GM18858 (cell line): ENCODE measurements around the gene UPF3A.

ENCODE experiments used
- ATAC-seq: cut with Tn5 transposase; IDR thresholded peaks from one replicate; pipeline ENCODE4 v1.9.1; 2021; ENCODE audit not compliant: unreplicated experiment

The UPF3A gene

DNA sequence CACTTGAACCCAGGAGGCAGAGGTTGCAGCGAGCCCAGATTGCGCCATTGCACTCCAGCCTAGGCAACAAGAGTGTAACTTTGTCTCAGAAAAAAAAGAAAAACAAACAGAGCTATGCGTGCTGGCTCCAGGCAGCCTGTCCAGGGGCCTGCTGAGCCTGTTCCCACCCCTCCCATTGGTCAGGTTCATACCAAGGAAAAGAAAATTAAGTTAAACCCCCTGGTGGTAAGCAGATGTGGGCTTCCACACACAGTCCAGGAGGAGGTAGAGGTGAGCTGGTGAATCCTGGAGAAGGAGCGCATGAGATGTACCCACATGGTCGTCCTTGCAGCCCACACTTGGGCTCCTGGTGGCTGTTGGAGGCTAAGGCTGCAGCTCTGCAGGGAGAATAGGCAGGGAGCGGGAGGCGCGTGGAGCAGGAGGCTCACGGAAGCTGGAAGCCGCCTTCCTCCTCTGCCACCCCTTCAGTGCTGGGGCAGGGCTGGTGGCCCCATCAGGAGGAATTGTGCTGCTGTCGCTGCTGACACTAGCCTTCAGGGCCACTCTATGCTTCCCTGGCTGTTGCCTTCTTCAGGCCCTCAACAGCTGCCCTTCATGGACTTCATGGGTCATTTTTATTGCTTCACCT lies 22.4 kb downstream of the UPF3A start:
- ATAC-seq: no peak

DNA sequence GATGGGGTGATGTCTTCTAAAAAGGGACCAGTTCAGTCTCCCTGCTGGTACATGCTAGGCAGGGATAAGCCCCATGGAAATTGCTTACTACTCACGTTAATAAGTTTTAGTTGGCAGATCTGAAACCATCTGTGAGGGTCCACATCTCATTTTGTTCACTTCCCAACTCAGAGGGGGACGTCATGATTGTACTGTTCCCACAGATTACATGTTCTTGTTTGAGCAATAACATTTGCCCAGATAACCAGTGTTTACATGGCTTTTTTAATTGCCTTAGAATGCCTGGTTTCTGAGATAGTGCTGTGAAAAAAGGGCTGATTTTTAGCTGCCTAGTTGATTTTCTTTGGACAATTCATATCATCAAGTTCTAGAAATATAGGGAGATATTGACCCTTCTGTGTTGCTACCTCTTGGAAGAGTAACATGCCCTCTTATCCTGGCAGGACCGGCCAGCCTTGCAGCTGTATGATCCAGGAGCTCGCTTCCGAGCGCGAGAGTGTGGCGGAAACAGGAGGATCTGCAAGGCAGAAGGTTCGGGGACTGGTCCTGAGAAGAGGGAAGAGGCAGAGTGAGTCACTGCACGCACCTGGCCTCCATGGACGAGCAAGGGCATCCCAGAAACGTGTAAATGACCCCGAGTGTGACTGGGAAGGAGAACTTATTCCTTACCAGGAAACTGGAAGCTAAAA lies 23.1 kb downstream of the UPF3A start:
- ATAC-seq: no peak

DNA sequence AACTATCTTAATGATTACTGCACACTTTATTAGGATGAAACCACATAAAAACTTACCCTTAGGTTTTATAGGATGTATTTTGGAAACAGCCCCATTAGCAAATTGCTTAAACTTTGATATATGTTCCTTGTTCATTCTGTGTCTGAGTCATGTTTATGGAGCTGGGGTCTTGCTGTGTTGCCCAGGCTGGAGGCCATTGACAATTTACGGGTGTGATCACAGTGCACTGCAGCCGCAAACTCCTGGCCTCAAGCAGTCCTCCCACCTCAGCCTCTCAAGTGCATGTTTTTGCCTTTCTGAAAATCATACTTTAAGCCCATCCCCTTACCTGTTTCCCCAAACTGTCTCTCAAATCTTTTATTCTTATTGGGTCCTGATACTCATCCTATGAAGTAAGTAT lies 27.7 kb downstream of the UPF3A start:
- ATAC-seq: no peak

DNA sequence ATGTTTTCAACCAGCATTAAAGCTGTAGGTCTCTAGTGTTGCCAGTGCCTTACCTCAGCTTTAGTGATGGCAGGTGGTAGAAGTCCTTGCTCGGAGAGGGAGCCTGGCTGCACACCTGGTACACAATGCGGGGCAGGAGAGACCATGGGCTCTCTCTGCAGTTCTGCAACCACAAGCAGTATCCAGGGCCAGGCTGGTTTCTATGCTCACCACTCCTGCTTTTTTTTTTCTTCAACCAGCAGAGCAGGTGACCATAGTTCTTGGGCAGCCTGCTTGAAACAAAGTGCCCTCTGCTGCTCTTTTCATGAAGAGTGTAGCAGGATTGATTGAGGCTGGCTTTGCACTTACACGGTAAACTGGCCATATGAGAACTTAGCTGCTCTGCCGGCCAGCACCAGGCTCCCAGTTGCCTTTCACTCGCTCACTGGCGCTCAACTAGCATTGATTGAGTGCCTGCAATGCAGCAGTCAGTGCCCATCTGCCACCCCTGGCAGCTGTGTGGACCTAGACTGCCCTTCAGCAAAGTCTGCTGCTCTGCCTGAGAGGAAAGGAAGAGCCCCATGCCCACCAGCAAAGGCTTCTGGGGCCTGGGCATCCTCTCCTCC lies 28.5 kb downstream of the UPF3A start:
- no peak for ATAC-seq

DNA sequence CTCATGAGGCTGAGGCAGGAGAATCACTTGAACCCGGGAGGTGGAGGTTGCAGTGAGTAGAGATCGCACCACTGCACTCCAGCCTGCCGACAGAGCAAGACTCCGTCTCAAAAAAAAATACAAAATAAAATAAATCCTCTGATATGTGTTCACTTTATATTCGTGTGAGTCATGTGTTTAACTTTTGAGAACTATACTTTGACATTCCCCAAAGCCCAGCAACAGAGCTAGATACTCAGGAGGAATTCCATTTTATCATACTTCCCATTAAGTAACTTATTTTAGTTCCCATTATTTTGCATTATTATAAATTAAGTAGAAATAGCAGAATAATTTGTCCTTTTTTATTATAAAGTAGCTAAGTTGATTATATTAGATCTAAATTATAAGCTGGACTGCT lies 29.6 kb downstream of the UPF3A start:
- ATAC-seq: no peak

DNA sequence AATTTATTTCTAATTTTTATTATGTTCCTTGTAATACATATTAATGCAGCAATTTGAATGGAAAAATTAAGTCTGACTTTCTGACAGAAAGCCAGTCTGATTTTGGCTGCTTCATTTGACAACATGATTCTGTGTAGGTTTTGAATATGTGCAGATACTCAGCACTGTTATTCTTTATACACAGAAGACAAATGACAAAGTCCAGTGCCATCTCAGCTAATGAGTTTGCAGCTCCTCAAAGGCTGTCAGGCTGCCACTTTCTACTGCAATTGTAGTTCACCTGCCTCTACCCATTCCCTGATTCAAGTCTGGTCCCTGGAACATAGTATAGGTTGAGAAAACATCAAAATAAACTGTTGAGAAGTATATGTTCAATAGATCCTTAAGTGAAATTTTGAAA lies 30.0 kb downstream of the UPF3A start:
- no peak for ATAC-seq

DNA sequence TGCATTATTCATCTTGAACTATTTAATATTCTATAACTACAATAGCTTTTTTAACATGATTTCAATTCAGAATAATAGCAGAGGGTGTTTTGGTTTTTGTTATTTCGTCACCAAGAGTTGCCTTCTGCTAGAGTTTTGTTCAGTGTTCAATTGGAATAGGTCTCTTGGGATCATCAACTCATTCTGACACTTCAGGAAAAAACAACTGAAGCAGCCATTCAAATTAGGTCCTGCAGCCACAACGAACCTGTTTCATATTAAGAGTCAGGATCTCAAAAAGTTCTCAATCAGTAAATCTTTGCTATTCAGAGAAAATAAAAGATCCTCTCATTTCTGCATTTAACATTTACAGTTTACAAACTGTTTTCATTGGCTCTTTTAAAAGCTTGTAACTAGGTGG lies 30.5 kb downstream of the UPF3A start:
- no peak for ATAC-seq

- ATAC-seq: no peak
Observed at GRCh38 chr13:114313061-114313860, 31.9 kb downstream of the UPF3A start.

DNA sequence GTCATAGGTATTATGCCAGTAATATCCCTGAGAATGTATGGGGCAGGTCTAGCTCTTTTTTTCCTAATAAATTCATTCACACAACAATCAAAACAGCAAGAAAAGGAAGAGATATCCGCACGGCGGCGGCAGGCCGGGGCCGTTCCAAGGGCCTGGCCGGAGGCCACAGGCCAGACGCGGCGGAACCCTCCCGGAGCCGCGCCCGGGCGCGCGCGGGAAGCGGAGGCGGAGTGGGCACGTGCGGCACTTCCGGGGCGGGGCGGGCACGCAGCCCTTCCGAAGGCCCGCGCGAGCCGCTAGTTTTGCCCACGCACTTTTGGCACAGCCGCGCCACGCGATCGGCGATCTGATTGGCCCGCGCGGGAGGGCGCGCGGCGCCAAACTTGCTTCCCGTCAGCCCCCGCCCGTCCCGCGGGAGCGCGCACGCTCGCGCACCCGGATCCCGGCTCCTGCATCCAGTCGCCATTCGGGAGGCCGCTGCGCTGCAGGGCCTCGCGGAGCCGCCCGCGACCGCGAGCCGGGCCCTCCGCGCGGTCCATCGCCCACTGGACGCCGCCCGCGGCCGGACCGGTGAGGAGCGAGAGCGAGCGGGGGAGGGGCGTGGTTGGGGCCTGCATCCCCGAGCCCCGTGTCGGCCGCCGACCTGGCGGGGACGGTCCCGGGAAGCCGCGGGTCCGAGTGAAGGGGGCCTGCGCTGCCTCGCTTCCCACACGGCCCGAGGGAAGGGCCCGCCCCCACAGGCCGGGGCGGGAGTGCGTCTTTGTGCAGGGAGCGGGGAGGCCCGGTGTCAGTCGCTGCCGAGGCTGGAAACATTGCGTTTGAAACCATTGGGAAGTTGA lies 32.9 kb downstream of the UPF3A start, which contains the start of gene CHAMP1:
Gene CHAMP1, plus strand, starts transcription at position 430 of the 839 bp plus-strand sequence. CDS start 9,340 bp downstream, outside the sequence.
- peak; percentile 69 for ATAC-seq

DNA sequence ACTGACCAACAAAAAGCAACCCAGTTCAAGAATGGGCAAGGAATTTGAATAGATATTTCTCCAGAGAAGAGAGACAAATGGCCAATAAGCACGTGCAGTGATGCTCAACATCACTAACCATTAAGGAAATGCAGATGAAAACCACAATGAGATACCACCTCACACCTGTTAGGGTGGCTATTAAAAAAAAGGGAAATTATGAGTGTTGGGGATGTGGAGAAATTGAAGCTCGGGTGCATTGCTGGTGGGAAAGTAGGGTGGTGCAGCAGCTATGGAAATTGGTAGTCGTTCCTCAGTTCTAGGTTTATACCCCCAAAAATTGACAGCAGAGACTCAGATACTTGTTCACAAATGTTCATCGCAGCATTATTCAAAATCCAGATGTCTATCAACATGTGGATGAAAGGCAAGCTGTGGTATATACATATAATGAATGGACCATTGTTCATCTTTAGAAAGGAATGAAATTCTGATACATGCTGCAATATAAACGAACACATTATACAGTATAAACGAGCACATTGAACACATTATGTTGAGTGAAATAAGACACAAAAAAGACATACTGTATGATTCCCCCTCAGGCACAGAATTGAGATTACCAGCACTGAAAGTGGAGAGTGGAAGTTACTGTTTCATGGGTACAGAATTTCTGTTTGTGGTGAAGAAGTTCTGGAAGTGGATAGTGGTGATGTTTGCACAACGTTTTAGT lies 33.8 kb downstream of the UPF3A start:
- ATAC-seq: no peak

DNA sequence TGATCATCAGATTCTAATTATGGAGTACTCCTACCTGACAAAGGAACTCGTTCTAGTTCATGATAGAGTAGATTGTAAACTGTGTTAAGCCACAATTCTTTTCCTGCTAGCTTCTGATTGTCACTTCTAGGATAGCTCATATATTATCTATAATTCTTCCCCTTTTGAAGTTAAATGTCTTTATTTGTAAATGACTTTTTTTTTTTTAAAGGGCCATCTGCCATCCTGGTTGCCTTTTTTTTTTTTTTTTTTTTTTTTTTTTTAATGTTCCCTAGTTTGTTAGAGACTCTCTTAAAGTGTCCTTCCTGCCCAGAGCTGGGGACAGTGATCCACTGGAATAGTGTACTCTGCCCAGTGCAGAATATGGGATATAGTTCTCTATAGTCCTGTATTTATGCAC lies 37.2 kb downstream of the UPF3A start:
- no peak for ATAC-seq

GRCh38 chr13:114319441-114319913 lies 38.1 kb downstream of the UPF3A start:
- no peak for ATAC-seq

GRCh38 chr13:114320065-114320464 lies 38.7 kb downstream of the UPF3A start:
- no peak for ATAC-seq

DNA sequence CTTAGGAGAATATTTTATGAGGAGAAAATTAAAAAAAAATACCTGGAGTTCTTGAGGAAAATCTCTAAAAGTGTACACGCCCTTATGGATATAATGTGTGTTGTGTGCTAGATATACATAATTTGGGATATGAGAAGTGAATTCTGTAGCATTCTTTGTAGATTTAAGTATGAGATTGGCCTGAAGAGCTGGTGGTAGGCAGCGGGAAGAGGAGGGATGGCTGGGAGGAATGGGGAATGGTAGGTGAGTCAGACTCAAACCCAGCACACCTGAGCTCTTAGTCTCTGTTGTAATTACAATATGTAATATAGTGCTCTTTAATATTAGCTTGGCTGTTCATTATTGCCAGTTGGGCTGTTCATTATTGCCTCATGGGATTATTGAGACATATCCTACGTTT lies 39.9 kb downstream of the UPF3A start:
- ATAC-seq: no peak

GRCh38 chr13:114323349-114323748 lies 41.9 kb downstream of the UPF3A start:
- ATAC-seq: no peak

GRCh38 chr13:114324334-114324733 lies 42.9 kb downstream of the UPF3A start:
- no peak for ATAC-seq

DNA sequence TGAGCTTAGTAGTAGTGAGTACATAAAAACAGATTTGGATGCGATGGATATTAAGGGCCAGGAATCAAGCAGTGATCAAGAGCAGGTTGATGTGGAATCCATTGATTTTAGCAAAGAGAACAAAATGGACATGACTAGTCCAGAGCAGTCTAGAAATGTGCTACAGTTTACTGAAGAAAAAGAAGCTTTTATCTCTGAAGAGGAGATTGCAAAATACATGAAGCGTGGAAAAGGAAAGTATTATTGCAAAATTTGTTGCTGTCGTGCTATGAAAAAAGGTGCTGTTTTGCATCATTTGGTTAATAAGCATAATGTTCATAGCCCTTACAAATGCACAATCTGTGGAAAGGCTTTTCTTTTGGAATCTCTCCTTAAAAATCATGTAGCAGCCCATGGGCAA lies 44.3 kb downstream of the UPF3A start:
- no peak for ATAC-seq

DNA sequence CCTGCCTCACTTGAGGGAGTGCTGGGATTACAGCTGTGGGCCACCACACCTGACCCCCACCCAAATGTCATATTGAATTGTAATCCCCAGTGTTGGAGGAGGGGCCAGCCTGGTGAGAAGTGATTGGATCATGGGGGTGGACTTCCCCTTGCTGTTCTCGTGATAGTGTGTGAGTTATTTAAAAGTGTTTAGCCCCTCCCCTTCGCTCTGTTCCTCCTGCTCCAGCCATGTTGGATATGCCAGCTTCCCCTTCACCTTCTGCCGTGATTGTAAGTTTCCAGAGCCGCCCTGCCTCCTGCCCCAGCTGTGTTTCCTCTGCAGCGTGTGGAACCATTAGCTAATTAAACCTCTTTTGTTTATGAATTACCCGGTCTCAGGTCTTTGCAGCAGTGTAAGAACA lies 46.6 kb downstream of the UPF3A start:
- ATAC-seq: no peak

DNA sequence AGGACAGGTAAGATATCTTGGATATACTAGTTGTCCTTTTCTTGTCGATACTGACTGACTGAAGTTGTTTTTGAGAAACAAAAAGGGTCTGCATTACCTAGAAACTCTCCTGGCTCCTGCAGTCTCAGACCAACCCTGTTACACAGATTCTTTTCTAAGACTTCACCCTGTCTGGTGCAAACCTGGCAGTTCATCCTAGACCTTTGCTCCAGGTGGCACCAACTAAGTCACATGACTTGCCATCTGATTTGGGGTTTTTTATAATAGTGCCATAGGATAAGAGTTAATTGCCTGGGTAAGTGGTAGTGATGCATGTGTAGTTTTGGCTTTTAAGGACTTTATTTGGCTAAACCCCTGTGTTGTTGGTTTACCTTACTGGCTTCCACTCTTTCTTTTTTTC lies 47.2 kb downstream of the UPF3A start:
- no peak for ATAC-seq

DNA sequence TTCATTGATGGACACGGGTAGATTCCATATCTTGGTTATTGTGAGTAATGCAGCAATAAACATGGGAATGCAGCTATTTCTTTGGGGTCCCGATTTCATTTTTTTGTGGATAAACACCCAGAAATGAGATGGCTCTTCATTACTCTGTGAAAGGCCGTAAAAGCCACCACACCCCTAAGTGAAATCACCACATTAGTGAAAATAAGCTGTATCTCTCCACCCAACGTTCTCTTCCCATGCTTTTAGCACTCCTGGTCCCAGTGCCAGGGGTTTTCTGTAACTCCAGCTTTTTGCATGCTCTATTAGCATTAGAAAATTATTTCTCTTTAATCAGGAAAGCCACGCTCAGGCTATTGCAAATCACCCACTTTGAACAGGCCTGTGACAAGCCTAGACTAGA lies 48.7 kb downstream of the UPF3A start:
- ATAC-seq: no peak
